HL-60/S4 (cell line): Measurements from ENCODE around the gene TUFT1.
"Not testable (repeated sequence)": the region's sequence is repeated elsewhere in the genome, so short reads cannot be mapped to it uniquely, and the experiment has no call there.

Source experiments
- in situ Hi-C: fragments of 300-500 bp; cut with MboI; formaldehyde crosslinking; loops from 2 replicates; pipeline ENCODE4 v1.14.3; 2022; ENCODE audit warnings: low sequenced_read_pairs

TUFT1 gene

GRCh38 chr1:151613282-151613780, 73.2 kb downstream of the TUFT1 start:
- in situ Hi-C loops = no loop called here

GRCh38 chr1:151615711-151616504, 75.8 kb downstream of the TUFT1 start:
- in situ Hi-C loops = no loop called here

- in situ Hi-C loops = no loop called here
Measured at GRCh38 chr1:151616505-151616849, 76.4 kb downstream of the TUFT1 start.

- in situ Hi-C loops = no loop called here
Measured at GRCh38 chr1:151618003-151618402, 77.9 kb downstream of the TUFT1 start.

GRCh38 chr1:151618470-151618869, 78.4 kb downstream of the TUFT1 start:
- in situ Hi-C loops = no loop called here

- in situ Hi-C loops = not testable (repeated sequence)
Measured at GRCh38 chr1:151618996-151619395, 78.9 kb downstream of the TUFT1 start.

GRCh38 chr1:151619489-151620093, 79.5 kb downstream of the TUFT1 start:
- in situ Hi-C loops = no loop called here

GRCh38 chr1:151620286-151620685, 80.2 kb downstream of the TUFT1 start:
- in situ Hi-C loops = no loop called here

GRCh38 chr1:151621351-151621750, 81.2 kb downstream of the TUFT1 start:
- in situ Hi-C loops = no loop called here

- in situ Hi-C loops = no loop called here
Measured at GRCh38 chr1:151624783-151625182, 84.7 kb downstream of the TUFT1 start.

GRCh38 chr1:151626740-151627334, 86.7 kb downstream of the TUFT1 start:
- in situ Hi-C loops = no loop called here

- in situ Hi-C loops = no loop called here
Measured at GRCh38 chr1:151629278-151629677, 89.2 kb downstream of the TUFT1 start.
